Activated B cell treated with CpG ODN at 0.5 μM for 24 hours (primary cell): Measurements from ENCODE around the gene MKI67. TPM values are rescaled to one million over a fixed set of nuclear protein-coding genes. Genes with fewer than 3 reads are reported as not detected.

Source experiments
- ATAC-seq: fragments of 200-7000 bp; cut with Tn5 transposase; one replicate; pipeline ENCODE4 v1.10.0; 2021; ENCODE audit warnings: low read depth, mild to moderate bottlenecking, moderate library complexity
- CTCF ChIA-PET: fragments of 350-600 bp; sonication (Branson Sonifier 250); formaldehyde crosslinking; loops from one replicate; lab custom pipeline; 2021; ENCODE audit warnings: antibody characterized with exemption; lab: Charles Lee
- POLR2A ChIA-PET: fragments of 350-600 bp; sonication (Branson Sonifier 250); formaldehyde crosslinking; loops from one replicate; lab custom pipeline; 2021; ENCODE audit warnings: antibody characterized with exemption; lab: Charles Lee
- DNase-seq: peaks from one replicate; pipeline ENCODE4 v3.0.0; 2022
- H3K27ac Mint-ChIP-seq: one replicate; pipeline ENCODE4 v1.8.0; 2020; ENCODE audit warnings: mixed read lengths
- H3K27me3 Mint-ChIP-seq: one replicate; pipeline ENCODE4 v1.8.0; 2021; ENCODE audit warnings: mixed read lengths
- H3K36me3 Mint-ChIP-seq: one replicate; pipeline ENCODE4 v1.8.0; 2021; ENCODE audit warnings: low read depth, mixed read lengths
- H3K4me1 Mint-ChIP-seq: one replicate; pipeline ENCODE4 v1.8.0; 2021; ENCODE audit warnings: mixed read lengths
- H3K4me3 Mint-ChIP-seq: one replicate; pipeline ENCODE4 v1.8.0; 2020; ENCODE audit warnings: mild to moderate bottlenecking, mixed read lengths
- H3K9me3 Mint-ChIP-seq: one replicate; pipeline ENCODE4 v1.8.0; 2020; ENCODE audit warnings: mixed read lengths
- intact Hi-C: fragments of 100-400 bp; cut with micrococcal nuclease; formaldehyde crosslinking; loops from one replicate; pipeline ENCODE4 v1.15.1; 2024
- total RNA-seq: library from RNA; stranded (reverse); gene quantifications from 2 replicates; pipeline ENCODE4 v1.2.3, GENCODE V29; 2022
- TF ChIP-seq, protein P1 (sequence below): fragments of 200-600 bp; IDR thresholded peaks from one replicate; pipeline ENCODE4 v1.8.0; 2022; ENCODE audit warnings: antibody characterized with exemption, mild to moderate bottlenecking

The MKI67 gene
- total RNA-seq, 1 donor from 2014 or later, result 2.2 TPM

DNA sequence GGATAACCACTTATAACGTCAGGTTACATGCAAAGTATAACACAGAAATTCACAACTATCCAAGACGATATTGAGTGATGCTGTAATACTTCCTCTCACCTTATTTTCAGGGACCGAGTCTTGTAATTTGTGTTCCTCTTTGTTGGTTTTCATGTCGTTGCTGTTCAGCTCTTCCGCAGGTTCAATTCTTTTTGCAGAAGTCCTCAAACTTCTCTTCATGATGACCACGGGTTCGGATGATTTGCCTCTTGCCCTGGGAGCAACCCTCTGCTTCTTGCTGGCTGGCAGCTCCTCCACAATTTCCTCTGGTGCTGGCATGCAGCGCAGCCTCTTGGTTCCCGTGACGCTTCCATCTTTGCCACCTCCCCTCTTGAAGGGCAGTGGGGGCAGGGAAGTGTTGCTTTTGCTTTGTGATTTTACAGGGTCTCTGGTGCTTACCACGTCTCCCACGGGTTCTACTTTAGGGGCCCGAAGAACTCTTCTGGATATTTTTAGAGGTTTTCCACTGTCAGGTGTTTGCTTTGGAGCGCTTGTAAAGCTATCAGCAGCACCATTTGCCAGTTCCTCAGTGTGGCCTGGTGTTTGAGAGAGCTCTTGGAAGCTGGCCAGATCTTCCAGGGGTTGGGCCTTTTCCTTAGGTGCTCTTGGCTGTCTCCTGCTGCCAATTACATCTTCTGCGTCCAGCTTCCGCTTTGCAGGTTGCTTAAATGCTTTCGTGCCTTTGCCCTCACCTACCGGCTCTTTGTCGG lies 23.6 kb downstream of the MKI67 start:
- no peaks in the 10 kb centered on the region for H3K36me3 Mint-ChIP-seq
- H3K27ac Mint-ChIP-seq, result no peak overlapping the region
- H3K4me3 Mint-ChIP-seq, result no peak overlapping the region
- DNase-seq (no peak), ATAC-seq (no peak)
- H3K27me3 Mint-ChIP-seq, result no peaks in the 10 kb centered on the region
- TF ChIP-seq, protein P1, sequence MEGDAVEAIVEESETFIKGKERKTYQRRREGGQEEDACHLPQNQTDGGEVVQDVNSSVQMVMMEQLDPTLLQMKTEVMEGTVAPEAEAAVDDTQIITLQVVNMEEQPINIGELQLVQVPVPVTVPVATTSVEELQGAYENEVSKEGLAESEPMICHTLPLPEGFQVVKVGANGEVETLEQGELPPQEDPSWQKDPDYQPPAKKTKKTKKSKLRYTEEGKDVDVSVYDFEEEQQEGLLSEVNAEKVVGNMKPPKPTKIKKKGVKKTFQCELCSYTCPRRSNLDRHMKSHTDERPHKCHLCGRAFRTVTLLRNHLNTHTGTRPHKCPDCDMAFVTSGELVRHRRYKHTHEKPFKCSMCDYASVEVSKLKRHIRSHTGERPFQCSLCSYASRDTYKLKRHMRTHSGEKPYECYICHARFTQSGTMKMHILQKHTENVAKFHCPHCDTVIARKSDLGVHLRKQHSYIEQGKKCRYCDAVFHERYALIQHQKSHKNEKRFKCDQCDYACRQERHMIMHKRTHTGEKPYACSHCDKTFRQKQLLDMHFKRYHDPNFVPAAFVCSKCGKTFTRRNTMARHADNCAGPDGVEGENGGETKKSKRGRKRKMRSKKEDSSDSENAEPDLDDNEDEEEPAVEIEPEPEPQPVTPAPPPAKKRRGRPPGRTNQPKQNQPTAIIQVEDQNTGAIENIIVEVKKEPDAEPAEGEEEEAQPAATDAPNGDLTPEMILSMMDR, result no peak
- ChIA-PET POLR2A (interaction anchor here (0.8 kb wide), 1 partner anchor 41 kb away, joined by 3 read pairs; no protein-coding TSS in a partner anchor), CTCF (interaction anchor here (0.8 kb wide), 1 partner anchor 67 kb away, joined by 3 read pairs; no protein-coding TSS in a partner anchor)
- intact Hi-C loops, result no loop called here
- H3K9me3 Mint-ChIP-seq, result no peaks in the 10 kb centered on the region
- H3K4me1 Mint-ChIP-seq, result no peaks in the 10 kb centered on the region

DNA sequence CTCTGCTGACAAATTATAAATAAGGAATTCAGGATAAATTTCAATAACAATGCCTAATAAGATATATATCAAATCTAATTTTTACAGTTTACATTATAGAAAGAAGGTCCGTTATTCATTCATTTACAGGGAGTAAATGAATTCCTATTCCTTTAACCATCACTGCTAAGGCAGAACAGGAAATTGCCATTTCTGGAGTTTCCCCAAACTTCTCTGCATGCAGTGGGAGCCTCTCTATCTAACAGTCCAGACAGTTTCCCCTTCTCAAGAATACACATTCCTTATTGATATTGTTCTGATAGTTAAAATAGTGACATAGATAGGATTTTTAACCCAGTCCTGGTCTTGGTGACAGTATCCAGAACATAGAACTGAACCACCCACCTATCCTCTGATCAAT lies 24.3 kb downstream of the MKI67 start:
- H3K4me3 Mint-ChIP-seq, result no peak overlapping the region
- no peaks in the 10 kb centered on the region for H3K27me3 Mint-ChIP-seq
- ChIA-PET CTCF (no interaction called here), POLR2A (no interaction called here)
- H3K4me1 Mint-ChIP-seq, result no peaks in the 10 kb centered on the region
- no peak overlapping the region for H3K27ac Mint-ChIP-seq
- no peaks in the 10 kb centered on the region for H3K9me3 Mint-ChIP-seq
- ATAC-seq (no peak), DNase-seq (no peak)
- TF ChIP-seq, protein P1, result no peak
- intact Hi-C loops, result no loop called here
- H3K36me3 Mint-ChIP-seq, result no peaks in the 10 kb centered on the region

DNA sequence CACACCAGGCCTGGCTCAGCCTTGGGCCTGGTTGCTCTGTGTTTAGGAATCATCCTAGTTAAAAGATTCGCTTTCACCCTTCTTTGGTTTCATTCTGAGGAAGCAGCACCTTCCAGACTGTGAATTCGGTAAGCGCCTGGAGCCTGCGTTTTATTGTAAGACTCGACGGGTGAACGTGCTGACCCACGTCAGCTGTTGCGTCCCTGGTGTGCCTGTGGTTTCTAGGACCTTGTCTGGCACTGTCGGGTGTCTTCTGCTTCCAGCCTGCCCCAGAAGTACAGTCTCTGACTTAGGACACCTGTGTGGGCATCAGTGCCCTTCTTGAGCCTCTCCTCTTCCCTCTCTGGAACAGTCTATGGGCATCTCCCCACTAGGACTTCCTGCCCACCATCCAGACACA lies 26.3 kb downstream of the MKI67 start:
- H3K36me3 Mint-ChIP-seq, result no peaks in the 10 kb centered on the region
- intact Hi-C loops, result no loop called here
- no peak overlapping the region for H3K4me3 Mint-ChIP-seq
- DNase-seq (no peak), ATAC-seq (no peak)
- no peak overlapping the region for H3K27ac Mint-ChIP-seq
- TF ChIP-seq, protein P1, result no peak
- POLR2A ChIA-PET, result no interaction called here
- no peaks in the 10 kb centered on the region for H3K27me3 Mint-ChIP-seq
- CTCF ChIA-PET, result no interaction called here
- peaks cover 14% of the 10 kb centered on the region for H3K4me1 Mint-ChIP-seq
- H3K9me3 Mint-ChIP-seq, result no peaks in the 10 kb centered on the region

DNA sequence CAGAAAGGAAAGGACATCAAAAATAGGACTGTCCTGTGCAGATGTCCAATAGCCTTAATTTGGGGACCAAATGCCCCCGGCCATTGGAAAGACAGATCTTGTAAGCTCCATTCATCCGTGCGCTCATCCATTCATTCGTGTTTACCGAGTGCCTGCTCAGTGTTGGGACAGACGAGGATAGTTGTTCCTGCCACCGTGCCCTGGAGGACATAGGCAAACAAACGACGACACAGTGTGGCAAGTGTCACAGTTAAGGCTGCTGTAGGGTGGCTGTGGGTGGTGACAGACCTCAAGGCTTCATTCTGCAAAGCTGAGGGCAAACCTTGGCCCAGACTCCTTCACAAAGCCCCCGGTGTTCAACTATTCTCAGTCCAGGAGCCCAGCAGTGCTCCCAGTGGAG lies 27.6 kb downstream of the MKI67 start:
- Mint-ChIP-seq H3K4me3 (no peak overlapping the region), H3K36me3 (no peaks in the 10 kb centered on the region), H3K9me3 (no peaks in the 10 kb centered on the region), H3K4me1 (peaks cover 14% of the 10 kb centered on the region), H3K27ac (no peak overlapping the region), H3K27me3 (no peaks in the 10 kb centered on the region)
- POLR2A ChIA-PET, result no interaction called here
- intact Hi-C loops, result no loop called here
- TF ChIP-seq, protein P1, result no peak
- no peak for ATAC-seq
- no peak for DNase-seq
- CTCF ChIA-PET, result no interaction called here

DNA sequence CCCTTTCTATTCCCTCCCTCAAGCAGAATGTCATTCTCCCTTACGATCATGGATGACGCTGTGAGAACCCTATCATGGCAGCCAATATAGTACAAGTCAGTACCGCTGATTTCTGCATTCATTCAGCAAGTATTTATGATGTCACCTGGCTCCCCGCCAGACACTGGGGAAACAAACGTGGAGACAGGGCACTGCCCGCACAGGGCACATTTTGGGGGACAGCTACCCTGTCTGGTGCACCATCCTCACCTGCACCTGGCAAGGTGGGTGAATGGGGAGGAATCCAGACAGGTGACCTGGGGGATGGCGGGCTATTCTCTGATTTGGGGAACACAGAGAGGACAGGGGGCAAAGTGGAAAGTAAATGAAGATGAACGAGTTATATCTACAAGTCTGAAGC lies 28.4 kb downstream of the MKI67 start:
- CTCF ChIA-PET, result no interaction called here
- H3K4me3 Mint-ChIP-seq, result no peak overlapping the region
- DNase-seq, result no peak
- H3K9me3 Mint-ChIP-seq, result no peaks in the 10 kb centered on the region
- TF ChIP-seq, protein P1, result no peak
- no peak for ATAC-seq
- H3K27me3 Mint-ChIP-seq, result no peaks in the 10 kb centered on the region
- H3K36me3 Mint-ChIP-seq, result no peaks in the 10 kb centered on the region
- H3K27ac Mint-ChIP-seq, result no peak overlapping the region
- POLR2A ChIA-PET, result no interaction called here
- intact Hi-C loops, result no loop called here
- peaks cover 14% of the 10 kb centered on the region for H3K4me1 Mint-ChIP-seq
